Breast epithelium (tissue), 3 donors: ENCODE measurements around the gene KRTAP4-7. TPM values are rescaled to one million over a fixed set of nuclear protein-coding genes. Genes with fewer than 3 reads are reported as not detected.

ENCODE experiments used
- total RNA-seq, 3 donors: library from RNA; depleted of rRNA; stranded (reverse); fragments of >200 nt; gene quantifications; one replicate each; pipeline ENCODE4 v1.1.0, GENCODE V29; 2016

Gene KRTAP4-7
- total RNA-seq, 3 donors from 2014 or later: not detected

Other genes with a start within 250 kb of the KRTAP4-7 start
- gene KRT12, start 216.9 kb upstream of the KRTAP4-7 start, total RNA-seq: not detected
- gene KRT20, start 198.9 kb upstream of the KRTAP4-7 start, total RNA-seq: 1 to 10 TPM in 1 of 3 donors, not detected in 2; 6.6 TPM
- gene KRT23, start 146.5 kb upstream of the KRTAP4-7 start, total RNA-seq: 10 to 100 TPM in 2 of 3 donors, not detected in 1; 37.7 to 57.5 TPM
- gene KRT39, start 117.2 kb upstream of the KRTAP4-7 start, total RNA-seq: not detected
- gene KRT40, start 99.8 kb upstream of the KRTAP4-7 start, total RNA-seq: under 1 TPM in 1 of 3 donors, not detected in 2; 0.29 TPM
- not detected for gene KRTAP3-3, start 90.0 kb upstream of the KRTAP4-7 start, total RNA-seq
- gene KRTAP3-2, start 84.2 kb upstream of the KRTAP4-7 start, total RNA-seq: not detected
- gene KRTAP3-1, start 75.0 kb upstream of the KRTAP4-7 start, total RNA-seq: not detected
- not detected for gene KRTAP1-5, start 56.9 kb upstream of the KRTAP4-7 start, total RNA-seq
- gene KRTAP1-4, start 54.0 kb upstream of the KRTAP4-7 start, total RNA-seq: not detected
- gene KRTAP1-3, start 49.3 kb upstream of the KRTAP4-7 start, total RNA-seq: not detected
- gene KRTAP1-1, start 42.7 kb upstream of the KRTAP4-7 start, total RNA-seq: not detected
- gene KRTAP2-1, start 36.8 kb upstream of the KRTAP4-7 start, total RNA-seq: not detected
- not detected for gene KRTAP2-2, start 28.9 kb upstream of the KRTAP4-7 start, total RNA-seq
- gene KRTAP2-3, start 24.0 kb upstream of the KRTAP4-7 start, total RNA-seq: not detected
- gene KRTAP2-4, start 18.3 kb upstream of the KRTAP4-7 start, total RNA-seq: not detected
- not detected for gene KRTAP4-8, start 14.0 kb downstream of the KRTAP4-7 start, total RNA-seq
- not detected for gene KRTAP4-16, start 18.1 kb downstream of the KRTAP4-7 start, total RNA-seq
- not detected for gene KRTAP4-9, start 21.2 kb downstream of the KRTAP4-7 start, total RNA-seq
- not detected for gene KRTAP4-11, start 34.2 kb downstream of the KRTAP4-7 start, total RNA-seq
- not detected for gene KRTAP4-12, start 40.0 kb downstream of the KRTAP4-7 start, total RNA-seq
- not detected for gene KRTAP4-6, start 56.4 kb downstream of the KRTAP4-7 start, total RNA-seq
- gene KRTAP4-5, start 65.7 kb downstream of the KRTAP4-7 start, total RNA-seq: not detected
- not detected for gene KRTAP4-4, start 76.6 kb downstream of the KRTAP4-7 start, total RNA-seq
- gene KRTAP4-3, start 84.1 kb downstream of the KRTAP4-7 start, total RNA-seq: not detected
- gene KRTAP4-2, start 94.1 kb downstream of the KRTAP4-7 start, total RNA-seq: not detected
- gene KRTAP4-1, start 100.8 kb downstream of the KRTAP4-7 start, total RNA-seq: not detected
- not detected for gene KRTAP9-1, start 105.7 kb downstream of the KRTAP4-7 start, total RNA-seq
- not detected for gene KRTAP9-2, start 142.5 kb downstream of the KRTAP4-7 start, total RNA-seq
- gene KRTAP9-3, start 148.3 kb downstream of the KRTAP4-7 start, total RNA-seq: not detected
- not detected for gene KRTAP9-8, start 153.8 kb downstream of the KRTAP4-7 start, total RNA-seq
- gene KRTAP9-4, start 165.5 kb downstream of the KRTAP4-7 start, total RNA-seq: not detected
- not detected for gene KRTAP9-9, start 171.2 kb downstream of the KRTAP4-7 start, total RNA-seq
- not detected for gene KRTAP9-6, start 181.2 kb downstream of the KRTAP4-7 start, total RNA-seq
- gene KRTAP9-7, start 191.5 kb downstream of the KRTAP4-7 start, total RNA-seq: not detected
- not detected for gene KRTAP29-1, start 218.7 kb downstream of the KRTAP4-7 start, total RNA-seq
- not detected for gene KRTAP16-1, start 225.2 kb downstream of the KRTAP4-7 start, total RNA-seq
- not detected for gene KRTAP17-1, start 231.6 kb downstream of the KRTAP4-7 start, total RNA-seq